HCT116 (cell line): Measurements from ENCODE around the gene KCND3. TPM values are rescaled to one million over a fixed set of nuclear protein-coding genes. Genes with fewer than 3 reads are reported as not detected.

Source experiments
- ATAC-seq: fragments of 200-7000 bp; cut with Tn5 transposase; 2 replicates; pipeline ENCODE4 v1.9.1; 2020; ENCODE audit warnings: mild to moderate bottlenecking, moderate library complexity
- BruUV-seq: library from RNA; stranded (reverse); fragments of 400-500 nt; replicated peaks from 2 replicates; lab custom pipeline; 2021; lab: Mats Ljungman, UMichigan
- CTCF ChIA-PET: fragments of 300-600 bp; sonication (Branson Sonifier 250); formaldehyde crosslinking; loops from one replicate; lab custom pipeline; 2021; ENCODE audit warnings: antibody characterized with exemption; lab: Charles Lee
- POLR2A ChIA-PET: fragments of 300-600, 350-600 bp; sonication (Branson Sonifier 250); formaldehyde crosslinking; loops from one replicate; lab custom pipeline; 2021; ENCODE audit warnings: antibody characterized with exemption; lab: Charles Lee
- RAD21 ChIA-PET, 2 experiments: fragments of 300-600 bp; sonication (Branson Sonifier 250); formaldehyde crosslinking; loops; one replicate each; lab custom pipeline; 2023; ENCODE audit warnings: low total read pairs in 2 of 2; ENCODE audit not compliant: uncharacterized antibody in 2 of 2, unreplicated experiment in 2 of 2, low non-redundant PET in 1 of 2; lab: Charles Lee
- DNase-seq: peaks from one replicate; pipeline ENCODE4 v3.0.0-alpha.2; 2010; ENCODE audit warnings: low read depth, low spot score
- H2AFZ ChIP-seq: fragments of 200-600 bp; shearing (Covaris generic), sonication (generic); 2 replicates; pipeline ENCODE4 v1.6.1; 2017; ENCODE audit warnings: low read depth, mixed run types, mixed read lengths, antibody characterized with exemption, low read length; ENCODE audit not compliant: poor library complexity, severe bottlenecking
- H3K27ac ChIP-seq: 2 replicates; pipeline ENCODE4 v1.5.1; 2012; ENCODE audit warnings: low read depth, low read length
- H3K27me3 ChIP-seq: fragments of 200-600 bp; sonication (generic); 2 replicates; pipeline ENCODE4 v1.6.1; 2016; ENCODE audit warnings: mixed run types, low read length, mixed read lengths; ENCODE audit not compliant: insufficient read depth
- H3K36me3 ChIP-seq, 2 experiments: fragments of 200-500 bp in 1 of 2; fragments of 200-600 bp in 1 of 2; sonication (Bioruptor generic) in 1 of 2; sonication (generic) in 1 of 2; 2 replicates each; pipeline versions ENCODE4 v1.5.1 to v1.6.1; 2014 to 2016; ENCODE audit warnings: low read length in 2 of 2, inconsistent platforms in 1 of 2, mixed read lengths in 1 of 2, mixed run types in 1 of 2; ENCODE audit not compliant: insufficient read depth in 2 of 2, control insufficient read depth in 1 of 2
- H3K4me1 ChIP-seq, 2 experiments: fragments of 200-600 bp in 1 of 2; sonication (generic) in 1 of 2; 2 replicates each; pipeline versions ENCODE4 v1.5.1 to v1.6.1; 2012 to 2017; ENCODE audit warnings: low read length in 2 of 2, inconsistent platforms in 1 of 2, mild to moderate bottlenecking in 1 of 2, mixed read lengths in 1 of 2, mixed run types in 1 of 2, moderate library complexity in 1 of 2; ENCODE audit not compliant: insufficient read depth in 2 of 2, control insufficient read depth in 1 of 2
- H3K4me2 ChIP-seq: fragments of 200-600 bp; sonication (generic); 2 replicates; pipeline ENCODE4 v1.6.1; 2017; ENCODE audit warnings: mixed run types, low read length, mixed read lengths
- H3K4me3 ChIP-seq, 2 experiments: fragments of 200-600 bp in 1 of 2; sonication (generic) in 1 of 2; replicated peaks in 1 of 2; 2 replicates each; pipeline ENCODE4 v1.5.1; 2011 to 2016; ENCODE audit warnings: low read length in 2 of 2, control low read depth in 1 of 2, low read depth in 1 of 2, mild to moderate bottlenecking in 1 of 2, mixed read lengths in 1 of 2, mixed run types in 1 of 2
- H3K79me2 ChIP-seq: fragments of 200-600 bp; sonication (generic); 2 replicates; pipeline ENCODE4 v1.6.1; 2017; ENCODE audit warnings: mild to moderate bottlenecking, mixed run types, low read length, moderate library complexity, mixed read lengths; ENCODE audit not compliant: insufficient read depth
- H3K9ac ChIP-seq: fragments of 200-600 bp; sonication (generic); 2 replicates; pipeline ENCODE4 v1.6.1; 2016; ENCODE audit warnings: low read length, mixed read lengths
- H3K9me2 ChIP-seq: fragments of 200-600 bp; sonication (generic), shearing (Covaris generic); 2 replicates; pipeline ENCODE4 v1.6.1; 2017; ENCODE audit warnings: mixed run types, mild to moderate bottlenecking, moderate library complexity; ENCODE audit not compliant: insufficient read depth
- H3K9me3 ChIP-seq, 2 experiments: fragments of 200-500 bp in 1 of 2; fragments of 200-600 bp in 1 of 2; sonication (Bioruptor generic) in 1 of 2; sonication (generic) in 1 of 2; 2 replicates each; pipeline ENCODE4 v1.6.1; 2014 to 2017; ENCODE audit warnings: low read length in 2 of 2, mixed read lengths in 2 of 2, inconsistent platforms in 1 of 2, low read depth in 1 of 2, mild to moderate bottlenecking in 1 of 2, mixed run types in 1 of 2, moderate library complexity in 1 of 2; ENCODE audit not compliant: control insufficient read depth in 1 of 2, insufficient read depth in 1 of 2
- H4K20me1 ChIP-seq: fragments of 200-600 bp; sonication (generic), shearing (Covaris generic); 2 replicates; pipeline ENCODE4 v1.6.1; 2017; ENCODE audit warnings: mixed run types, mild to moderate bottlenecking, moderate library complexity; ENCODE audit not compliant: insufficient read depth
- ATF3 ChIP-seq: IDR thresholded peaks from 2 replicates; pipeline ENCODE4 v1.6.1; 2012
- ELF1 ChIP-seq: IDR thresholded peaks from 2 replicates; pipeline ENCODE4 v1.6.1; 2012; ENCODE audit warnings: low read depth, borderline replicate concordance
- EZH2phosphoT487 ChIP-seq: fragments of 200-600 bp; IDR thresholded peaks from 2 replicates; pipeline ENCODE4 v1.6.1; 2018; ENCODE audit warnings: antibody characterized with exemption, borderline replicate concordance
- FOSL1 ChIP-seq: IDR thresholded peaks from 2 replicates; pipeline ENCODE4 v1.6.1; 2012; ENCODE audit warnings: low read depth
- JUND ChIP-seq: IDR thresholded peaks from 2 replicates; pipeline ENCODE4 v1.6.1; 2012
- POLR2AphosphoS5 ChIP-seq: IDR thresholded peaks from 2 replicates; pipeline ENCODE4 v1.6.1; 2011; ENCODE audit warnings: mild to moderate bottlenecking, low read depth, low read length, moderate library complexity
- SIN3A ChIP-seq: IDR thresholded peaks from 2 replicates; pipeline ENCODE4 v1.6.1; 2012; ENCODE audit warnings: low read depth
- SP1 ChIP-seq: IDR thresholded peaks from 2 replicates; pipeline ENCODE4 v1.6.1; 2012; ENCODE audit warnings: low read depth
- TCF7L2 ChIP-seq: IDR thresholded peaks from 2 replicates; pipeline ENCODE4 v1.7.0; 2011; ENCODE audit warnings: borderline replicate concordance, inconsistent platforms; ENCODE audit not compliant: insufficient read depth, insufficient read length; ENCODE audit errors: extremely low read depth
- YY1 ChIP-seq: IDR thresholded peaks from 2 replicates; pipeline ENCODE4 v1.6.1; 2011; ENCODE audit warnings: low read length, low read depth, moderate library complexity, mild to moderate bottlenecking; ENCODE audit not compliant: insufficient replicate concordance; ENCODE audit errors: extremely low read depth
- ZNF274 ChIP-seq: fragments of 200-500 bp; sonication (Bioruptor generic); IDR thresholded peaks from 2 replicates; pipeline ENCODE4 v1.6.1; 2014; ENCODE audit warnings: mild to moderate bottlenecking, low read depth, low read length, inconsistent platforms
- intact Hi-C: fragments of 100-400 bp; cut with micrococcal nuclease; formaldehyde crosslinking; loops from 2 replicates; pipeline ENCODE4 v1.10.0; 2022
- total RNA-seq: library from RNA; stranded (reverse); gene quantifications from one replicate; pipeline ENCODE4 v1.2.1, GENCODE V29; 2021; ENCODE audit not compliant: unreplicated experiment

KCND3 gene
- total RNA-seq, 1 experiment from 2014 or later: 0.44 TPM

- no peak for ATAC-seq
- BruUV-seq: no TSS peak
- H3K4me3 ChIP-seq: no peak overlapping the region
Measured at GRCh38 chr1:111831153-111831552, 158.3 kb downstream of the KCND3 start.

GRCh38 chr1:111827946-111828345 is 161.5 kb downstream of the KCND3 start:
- ATAC-seq (no peak), DNase-seq (no peak)
- ChIA-PET RAD21 (no interaction called here), POLR2A (no interaction called here), CTCF (no interaction called here)
- H3K9ac ChIP-seq: no peak overlapping the region
- H3K9me2 ChIP-seq: no peaks in the 10 kb centered on the region
- no peaks in the 10 kb centered on the region for H3K36me3 ChIP-seq
- intact Hi-C loops: no loop called here
- no peaks in the 10 kb centered on the region for H3K9me3 ChIP-seq
- TF ChIP-seq POLR2AphosphoS5: no peak
- no peak for TF ChIP-seq FOSL1
- no peak for TF ChIP-seq YY1
- no peak for TF ChIP-seq SIN3A
- TF ChIP-seq SP1: no peak
- no peak for TF ChIP-seq TCF7L2
- TF ChIP-seq ATF3: no peak
- no peak for TF ChIP-seq ZNF274
- H3K4me1 ChIP-seq: no peaks in the 10 kb centered on the region
- H3K27ac ChIP-seq: no peak overlapping the region
- H3K27me3 ChIP-seq: peaks cover 65% of the 10 kb centered on the region
- BruUV-seq: no TSS peak
- no peaks in the 10 kb centered on the region for H4K20me1 ChIP-seq
- H2AFZ ChIP-seq: no peak overlapping the region
- H3K79me2 ChIP-seq: no peaks in the 10 kb centered on the region
- H3K4me2 ChIP-seq: no peak overlapping the region
- H3K4me3 ChIP-seq: no peak overlapping the region

More at GRCh38 chr1:111831153-111831552, 158.3 kb downstream of the KCND3 start:
- DNase-seq: no peak
- no peaks in the 10 kb centered on the region for H3K4me1 ChIP-seq
- H3K9ac ChIP-seq: no peak overlapping the region
- H3K9me2 ChIP-seq: no peaks in the 10 kb centered on the region
- H4K20me1 ChIP-seq: no peaks in the 10 kb centered on the region
- H2AFZ ChIP-seq: no peak overlapping the region
- no peaks in the 10 kb centered on the region for H3K9me3 ChIP-seq
- intact Hi-C loops: no loop called here
- no peak overlapping the region for H3K27ac ChIP-seq
- peaks cover 58% of the 10 kb centered on the region for H3K27me3 ChIP-seq
- ChIA-PET CTCF (no interaction called here), RAD21 (no interaction called here), POLR2A (no interaction called here)
- H3K36me3 ChIP-seq: no peaks in the 10 kb centered on the region
- no peaks in the 10 kb centered on the region for H3K79me2 ChIP-seq
- no peak overlapping the region for H3K4me2 ChIP-seq
- TF ChIP-seq ELF1: no peak
- no peak for TF ChIP-seq ATF3
- TF ChIP-seq EZH2phosphoT487: no peak
- TF ChIP-seq POLR2AphosphoS5: no peak
- no peak for TF ChIP-seq SIN3A
- TF ChIP-seq JUND: no peak
- TF ChIP-seq SP1: no peak
- TF ChIP-seq, all 23 proteins: peak for 0
